Endothelial cell of umbilical vein (primary cell): ENCODE measurements around the gene RANGRF. TPM values are rescaled to one million over a fixed set of nuclear protein-coding genes. Genes with fewer than 3 reads are reported as not detected.
A peak's percentile ranks its signal among the peaks of the same experiment; 100 is the strongest.

Source experiments
- BruUV-seq: library from RNA; stranded (reverse); fragments of 400-500 nt; replicated peaks from 2 replicates; lab custom pipeline; 2021; lab: Mats Ljungman, UMichigan
- CTCF ChIA-PET: fragments of 300-600, 350-600 bp; sonication (Branson Sonifier 250); formaldehyde crosslinking; loops from one replicate; lab custom pipeline; 2021; ENCODE audit warnings: antibody characterized with exemption, inconsistent platforms; lab: Charles Lee
- POLR2A ChIA-PET: fragments of 300-600, 350-600 bp; sonication (Branson Sonifier 250); formaldehyde crosslinking; loops from one replicate; lab custom pipeline; 2021; ENCODE audit warnings: antibody characterized with exemption, inconsistent platforms; lab: Charles Lee
- DNase-seq: peaks from one replicate; pipeline ENCODE4 v3.0.0-alpha.2; 2011; ENCODE audit warnings: low read depth, low spot score
- FAIRE-seq: peaks from 2 replicates; lab custom pipeline; 2011; peaks lifted over from hg19 to GRCh38; lab: Jason Lieb, UNC
- H2AFZ ChIP-seq: 2 replicates; pipeline ENCODE4 v1.6.0; 2012; ENCODE audit warnings: low read depth, low read length, control low read depth, inconsistent platforms
- H3K27ac ChIP-seq: 2 replicates; pipeline ENCODE4 v1.5.1; 2011; ENCODE audit warnings: low read depth, mild to moderate bottlenecking, control low read depth, low read length, moderate library complexity; ENCODE audit not compliant: insufficient read depth
- H3K27me3 ChIP-seq, 2 experiments: 2 replicates each; pipeline versions ENCODE4 v1.6.0 to v1.6.1; 2011; ENCODE audit warnings: low read length in 2 of 2, mixed read lengths in 1 of 2; ENCODE audit not compliant: control insufficient read depth in 2 of 2, insufficient read depth in 2 of 2
- H3K36me3 ChIP-seq, 2 experiments: 2 replicates in 1 of 2; 3 replicates in 1 of 2; pipeline ENCODE4 v1.5.1; 2011; ENCODE audit warnings: low read length in 2 of 2, mild to moderate bottlenecking in 1 of 2, moderate library complexity in 1 of 2; ENCODE audit not compliant: control insufficient read depth in 2 of 2, insufficient read depth in 2 of 2; ENCODE audit errors: extremely low read depth in 1 of 2
- H3K4me1 ChIP-seq: 3 replicates; pipeline ENCODE4 v1.5.1; 2011; ENCODE audit warnings: mild to moderate bottlenecking, low read length; ENCODE audit not compliant: control insufficient read depth, insufficient read depth; ENCODE audit errors: extremely low read depth
- H3K4me2 ChIP-seq: 2 replicates; pipeline ENCODE4 v1.6.1; 2011; ENCODE audit warnings: low read length, control low read depth, mixed read lengths; ENCODE audit not compliant: insufficient read depth
- H3K4me3 ChIP-seq, 3 experiments: fragments of 200-600 bp in 1 of 3; sonication (generic), shearing (Covaris generic) in 1 of 3; replicated peaks in 1 of 3; 2 replicates each; pipeline ENCODE4 v1.5.1; 2011 to 2016; ENCODE audit warnings: control low read depth in 3 of 3, low read length in 3 of 3, mild to moderate bottlenecking in 2 of 3, inconsistent platforms in 1 of 3, low read depth in 1 of 3, moderate library complexity in 1 of 3; ENCODE audit not compliant: insufficient read depth in 1 of 3
- H3K79me2 ChIP-seq: 2 replicates; pipeline ENCODE4 v1.6.0; 2012; ENCODE audit warnings: low read length, inconsistent platforms; ENCODE audit not compliant: control insufficient read depth, insufficient read depth
- H3K9ac ChIP-seq: replicated peaks from 2 replicates; pipeline ENCODE3; 2011; ENCODE audit warnings: low read length, control low read depth; ENCODE audit not compliant: insufficient read depth; ENCODE audit errors: extremely low read depth
- H3K9me1 ChIP-seq: replicated peaks from 3 replicates; pipeline ENCODE4 v1.6.0; 2011; ENCODE audit warnings: mild to moderate bottlenecking, low read length; ENCODE audit not compliant: control insufficient read depth, insufficient read depth; ENCODE audit errors: extremely low read depth
- H3K9me3 ChIP-seq: replicated peaks from 2 replicates; pipeline ENCODE4 v1.5.1; 2012; ENCODE audit warnings: low read length, inconsistent platforms; ENCODE audit not compliant: control insufficient read depth, insufficient read depth
- H4K20me1 ChIP-seq: replicated peaks from 2 replicates; pipeline ENCODE3; 2011; ENCODE audit warnings: mild to moderate bottlenecking, low read length; ENCODE audit not compliant: control insufficient read depth, insufficient read depth; ENCODE audit errors: extremely low read depth
- CTCF ChIP-seq, 2 donors: IDR thresholded peaks; 1 replicate in 1 of 2; 2 replicates in 1 of 2; pipeline ENCODE4 v1.5.1; 2011; ENCODE audit warnings: low read length in 2 of 2, mild to moderate bottlenecking in 2 of 2, moderate library complexity in 2 of 2, control low read depth in 1 of 2, inconsistent platforms in 1 of 2, low read depth in 1 of 2; ENCODE audit not compliant: insufficient read depth in 1 of 2; ENCODE audit errors: extremely low read depth in 1 of 2
- EZH2 ChIP-seq: IDR thresholded peaks from 2 replicates; pipeline ENCODE4 v1.6.1; 2012; ENCODE audit warnings: borderline replicate concordance, low read depth, mild to moderate bottlenecking, moderate library complexity, low read length, inconsistent platforms; ENCODE audit not compliant: severe bottlenecking
- FOS ChIP-seq: IDR thresholded peaks from 2 replicates; pipeline ENCODE4 v1.6.1; 2011; ENCODE audit warnings: mild to moderate bottlenecking, low read length, moderate library complexity, borderline replicate concordance; ENCODE audit not compliant: insufficient read depth
- GATA2 ChIP-seq: IDR thresholded peaks from 2 replicates; pipeline ENCODE4 v1.7.0; 2011; ENCODE audit warnings: low read depth, mild to moderate bottlenecking, moderate library complexity, mixed read lengths, low read length; ENCODE audit not compliant: insufficient read length, insufficient read depth
- JUN ChIP-seq: IDR thresholded peaks from 2 replicates; pipeline ENCODE4 v1.6.1; 2011; ENCODE audit warnings: borderline replicate concordance, low read depth; ENCODE audit not compliant: insufficient read length, insufficient read depth
- MAX ChIP-seq: IDR thresholded peaks from 2 replicates; pipeline ENCODE4 v1.6.1; 2011; ENCODE audit not compliant: insufficient read depth, insufficient read length
- MYC ChIP-seq: IDR thresholded peaks from one replicate; pipeline ENCODE4 v1.6.1; 2011; ENCODE audit warnings: mild to moderate bottlenecking, low read depth, low read length
- POLR2A ChIP-seq: IDR thresholded peaks from 2 replicates; pipeline ENCODE4 v1.6.1; 2012; ENCODE audit warnings: low read depth, mild to moderate bottlenecking, control low read depth, low read length
- POLR2AphosphoS5 ChIP-seq: IDR thresholded peaks from 2 replicates; pipeline ENCODE4 v1.6.1; 2012; ENCODE audit warnings: low read depth, mild to moderate bottlenecking, control low read depth, low read length, moderate library complexity; ENCODE audit not compliant: insufficient read depth
- dilution Hi-C: fragments of 300-500 bp; cut with MboI; formaldehyde crosslinking; loops from one replicate; pipeline ENCODE4 v1.15.0; 2019; ENCODE audit warnings: low sequenced_read_pairs; ENCODE audit not compliant: extremely low pct_ligation_motif_present
- intact Hi-C: fragments of 100-400 bp; cut with micrococcal nuclease; formaldehyde crosslinking; loops from one replicate; pipeline ENCODE4 v1.10.0; 2022
- polyA plus RNA-seq, 4 experiments: library from polyadenylated mRNA; depleted of rRNA in 3 of 4; stranded (reverse) in 3 of 4; unstranded in 1 of 4; fragments of >200 nt; gene quantifications; 2 replicates each; pipeline versions ENCODE4 v1.2.1 to v1.2.3, GENCODE V29; 2011 to 2012; ENCODE audit warnings: missing spikeins in 1 of 4
- total RNA-seq: library from RNA; stranded (reverse); gene quantifications from 2 replicates; pipeline ENCODE4 v1.2.3, GENCODE V29; 2021

Gene RANGRF
- total and polyA plus RNA-seq, 2 donors (not counting 3 experiments of a cell fraction or from before 2014, with no cell fraction given) = 36.5 to 52.7 TPM

DNA sequence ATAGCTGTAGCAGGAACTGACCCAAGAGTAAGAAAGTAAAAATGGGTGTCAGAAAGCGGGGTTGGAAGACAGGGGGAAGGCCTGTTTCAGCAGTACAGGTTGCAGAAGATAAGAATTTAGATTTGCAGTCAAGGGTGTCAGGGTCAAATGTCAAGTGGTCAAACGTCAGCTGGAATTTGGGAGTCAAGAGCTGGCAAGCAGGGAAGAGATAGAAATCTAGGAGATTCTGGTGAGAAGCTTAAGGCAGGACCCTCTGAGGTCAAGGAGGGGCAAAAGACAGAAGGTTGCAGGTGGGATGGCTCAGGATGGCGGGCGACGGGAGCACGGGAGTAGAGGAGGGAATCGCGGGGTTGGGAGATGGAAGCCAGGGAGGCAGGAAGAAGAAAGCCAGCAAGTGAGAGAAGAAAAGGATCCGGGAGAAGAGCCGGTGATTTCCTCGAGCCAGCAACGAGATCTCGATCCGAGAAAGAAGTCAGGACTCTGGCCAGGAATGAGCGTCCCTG lies 6.4 kb downstream of the RANGRF start:
- POLR2A ChIA-PET = interaction anchor here (0.9 to 1.6 kb wide), 3 partner anchors 33 to 122 kb away, joined by 3 to 7 read pairs (median 3); partner anchors contain the start of gene CTC1
- TF ChIP-seq CTCF (IDR thresholded peaks at IDR 0.05; ENCODE audit: extremely low read depth in 1 of 2, insufficient read depth in 1 of 2, low read depth in 1 of 2, low read length in 2 of 2) = no peak
- no peak for TF ChIP-seq MAX
- FAIRE-seq (no peak), DNase-seq (no peak)
- H3K9ac ChIP-seq = peak overlapping the region; percentile 85
- H3K79me2 ChIP-seq = no peaks in the 10 kb centered on the region
- no peaks in the 10 kb centered on the region for H4K20me1 ChIP-seq
- peaks cover 6% of the 10 kb centered on the region for H3K4me1 ChIP-seq
- no peaks in the 10 kb centered on the region for H3K9me1 ChIP-seq
- dilution Hi-C loops = no loop called here
- BruUV-seq = TSS peak; percentile 72
- peak overlapping the region; percentile 86 for H3K27ac ChIP-seq
- H3K27me3 ChIP-seq = no peaks in the 10 kb centered on the region
- H3K4me3 ChIP-seq = peak overlapping the region; percentile 47 to 90 (median 61)
- CTCF ChIA-PET = interaction anchor here (0.6 to 2.0 kb wide), 12 partner anchors 10 to 234 kb away, joined by 3 to 10 read pairs (median 5); partner anchors contain the start of genes CTC1 and KRABD2
- no peaks in the 10 kb centered on the region for H3K9me3 ChIP-seq
- intact Hi-C loops = loop anchor here (1.0 to 2.0 kb wide), 2 partner anchors 48 to 66 kb away; no protein-coding TSS in a partner anchor
- H3K4me2 ChIP-seq = peak overlapping the region; percentile 83
- no peaks in the 10 kb centered on the region for H3K36me3 ChIP-seq
- peak overlapping the region; percentile 97 for H2AFZ ChIP-seq

DNA sequence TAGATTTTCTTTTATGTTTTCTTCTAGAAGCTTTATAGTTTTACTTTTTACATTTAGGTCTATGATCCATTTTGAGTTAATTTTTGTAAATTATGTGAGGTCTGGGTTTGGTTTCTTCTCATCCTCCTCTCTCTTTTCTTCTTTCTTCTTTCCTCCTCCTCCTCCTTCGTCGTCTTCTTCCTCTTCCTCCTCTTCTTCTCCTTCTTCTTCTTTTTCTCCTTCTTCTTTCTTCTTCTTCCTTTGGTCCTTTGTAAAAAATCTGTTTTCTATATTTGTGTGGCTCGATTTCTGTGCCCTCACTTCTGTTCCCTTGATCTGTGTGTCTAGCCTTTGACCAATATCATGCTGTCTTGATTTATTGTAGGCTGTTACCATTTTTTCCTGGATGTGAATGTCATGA lies 11.8 kb downstream of the RANGRF start:
- POLR2A ChIA-PET = interaction anchor here (0.7 to 0.8 kb wide), 2 partner anchors 11 to 147 kb away, joined by 3 read pairs; partner anchors contain the start of gene RANGRF

More for the DNA sequence above, 11.8 kb downstream of the RANGRF start:
- no peak for DNase-seq
- Histone ChIP-seq H3K4me3 (no peak overlapping the region), H3K9ac (no peak overlapping the region), H3K79me2 (no peaks in the 10 kb centered on the region), H3K27me3 (no peaks in the 10 kb centered on the region), H3K4me2 (no peak overlapping the region), H3K9me1 (no peaks in the 10 kb centered on the region), H3K9me3 (no peaks in the 10 kb centered on the region), H3K4me1 (no peaks in the 10 kb centered on the region), H4K20me1 (no peaks in the 10 kb centered on the region), H3K36me3 (no peaks in the 10 kb centered on the region), H2AFZ (no peak overlapping the region), H3K27ac (no peak overlapping the region)
- CTCF ChIA-PET = interaction anchor here (0.8 to 1.9 kb wide), 20 partner anchors 8 to 240 kb away, joined by 3 to 16 read pairs (median 6); partner anchors contain the start of genes BORCS6, CTC1, KRABD2 and RANGRF
- no peak for FAIRE-seq
- BruUV-seq = no TSS peak
- TF ChIP-seq GATA2 = no peak
- TF ChIP-seq EZH2 = no peak
- no peak for TF ChIP-seq JUN
- no peak for TF ChIP-seq MAX
- no peak for TF ChIP-seq CTCF (IDR thresholded peaks at IDR 0.05; ENCODE audit: extremely low read depth in 1 of 2, insufficient read depth in 1 of 2, low read depth in 1 of 2, low read length in 2 of 2)
- TF ChIP-seq POLR2AphosphoS5 = no peak
- no peak for TF ChIP-seq MYC
- TF ChIP-seq POLR2A = no peak
- no peak for TF ChIP-seq FOS
- dilution Hi-C loops = loop anchor here (10.0 kb wide), 1 partner anchor 65 kb away; no protein-coding TSS in a partner anchor
- intact Hi-C loops = loop anchor here (1.0 to 2.0 kb wide), 6 partner anchors 47 to 179 kb away; partner anchors contain the start of gene PFAS
